ENCODE data around the gene ZBTB1. TPM values are rescaled to one million over a fixed set of nuclear protein-coding genes. Genes with fewer than 3 reads are reported as not detected.

The ZBTB1 gene
- total and polyA plus RNA-seq, 2 experiments from 2014 or later = 37.5 to 60.0 TPM

GRCh38 chr14:64467101-64467500 lies 37.5 kb upstream of the ZBTB1 start:
- Histone ChIP-seq H3F3A (ENCODE audit: insufficient read depth) (peaks cover 20% of the 10 kb centered on the region; the same call in 1 of the 2 replicates), H3K9me2 (ENCODE audit: insufficient read depth) (no peaks in the 10 kb centered on the region), H3K27me3 (replicated peaks; ENCODE audit: insufficient read depth) (no peaks in the 10 kb centered on the region), H3K36me3 (ENCODE audit: low read depth) (no peaks in the 10 kb centered on the region), H3K9ac (no peak overlapping the region), H3K4me1 (ENCODE audit: insufficient read depth) (no peaks in the 10 kb centered on the region), H2AFZ (no peak overlapping the region), H3K9me3 (ENCODE audit: low read depth) (no peaks in the 10 kb centered on the region), H3K79me2 (ENCODE audit: insufficient read depth) (no peaks in the 10 kb centered on the region), H4K20me1 (ENCODE audit: insufficient read depth) (no peaks in the 10 kb centered on the region), H3K27ac (no peak overlapping the region), H3K4me3 (no peak overlapping the region), H3K4me2 (ENCODE audit: unreplicated experiment) (no peak overlapping the region)
- TF ChIP-seq EZH2phosphoT487 (IDR thresholded peaks at IDR 0.05; ENCODE audit: insufficient read depth, low read depth) (no peak), EZH2 (IDR thresholded peaks at IDR 0.05; ENCODE audit: insufficient read depth, poor library complexity, severe bottlenecking) (no peak)
- DNase-seq = no peak
- in situ Hi-C loops (cut with MboI) = no loop called here
- 95 to 99% methylated on average over 3 of the region's 3 CpGs for WGBS, 2 experiments (ENCODE audit: low coverage in 1 of 2, low lambda C conversion rate in 2 of 2, missing lambda C conversion rate in 2 of 2)

GRCh38 chr14:64467566-64467965 lies 37.0 kb upstream of the ZBTB1 start:
- Histone ChIP-seq H3K27ac (no peak overlapping the region), H4K20me1 (ENCODE audit: insufficient read depth) (no peaks in the 10 kb centered on the region), H3K9me2 (ENCODE audit: insufficient read depth) (no peaks in the 10 kb centered on the region), H3K27me3 (replicated peaks; ENCODE audit: insufficient read depth) (no peaks in the 10 kb centered on the region), H2AFZ (no peak overlapping the region), H3K9me3 (ENCODE audit: low read depth) (no peaks in the 10 kb centered on the region), H3K4me3 (no peak overlapping the region), H3F3A (ENCODE audit: insufficient read depth) (peaks cover 20% of the 10 kb centered on the region; the same call in 1 of the 2 replicates), H3K79me2 (ENCODE audit: insufficient read depth) (no peaks in the 10 kb centered on the region), H3K4me2 (ENCODE audit: unreplicated experiment) (no peak overlapping the region), H3K9ac (no peak overlapping the region), H3K36me3 (ENCODE audit: low read depth) (no peaks in the 10 kb centered on the region), H3K4me1 (ENCODE audit: insufficient read depth) (no peaks in the 10 kb centered on the region)
- TF ChIP-seq EZH2 (IDR thresholded peaks at IDR 0.05; ENCODE audit: insufficient read depth, poor library complexity, severe bottlenecking) (no peak), EZH2phosphoT487 (IDR thresholded peaks at IDR 0.05; ENCODE audit: insufficient read depth, low read depth) (no peak)
- no peak for DNase-seq
- in situ Hi-C loops (cut with MboI) = no loop called here

GRCh38 chr14:64468451-64468850 lies 36.1 kb upstream of the ZBTB1 start:
- WGBS, 2 experiments (ENCODE audit: low coverage in 1 of 2, low lambda C conversion rate in 2 of 2, missing lambda C conversion rate in 2 of 2) = 81 to 88% methylated on average over 3 of the region's 3 CpGs
- Histone ChIP-seq H3K9ac (no peak overlapping the region), H3K27me3 (replicated peaks; ENCODE audit: insufficient read depth) (no peaks in the 10 kb centered on the region), H3K4me2 (ENCODE audit: unreplicated experiment) (no peak overlapping the region), H3K4me1 (ENCODE audit: insufficient read depth) (no peaks in the 10 kb centered on the region), H4K20me1 (ENCODE audit: insufficient read depth) (no peaks in the 10 kb centered on the region), H3K9me2 (ENCODE audit: insufficient read depth) (no peaks in the 10 kb centered on the region), H3K9me3 (ENCODE audit: low read depth) (no peaks in the 10 kb centered on the region), H3K27ac (no peak overlapping the region), H3K79me2 (ENCODE audit: insufficient read depth) (no peaks in the 10 kb centered on the region), H3K36me3 (ENCODE audit: low read depth) (no peaks in the 10 kb centered on the region), H2AFZ (no peak overlapping the region), H3K4me3 (no peak overlapping the region), H3F3A (ENCODE audit: insufficient read depth) (peaks cover 20% of the 10 kb centered on the region; the same call in 1 of the 2 replicates)
- DNase-seq = no peak
- in situ Hi-C loops (cut with MboI) = no loop called here
- TF ChIP-seq EZH2 (IDR thresholded peaks at IDR 0.05; ENCODE audit: insufficient read depth, poor library complexity, severe bottlenecking) (no peak), EZH2phosphoT487 (IDR thresholded peaks at IDR 0.05; ENCODE audit: insufficient read depth, low read depth) (no peak)

- in situ Hi-C loops (cut with MboI) = loop anchor here (10.0 kb wide), 1 partner anchor 129 kb away; no protein-coding TSS in a partner anchor
- H3K4me3 ChIP-seq = no peak overlapping the region
- no peak overlapping the region for H2AFZ ChIP-seq
- no peaks in the 10 kb centered on the region for H3K27me3 ChIP-seq (replicated peaks; ENCODE audit: insufficient read depth)
- H3K79me2 ChIP-seq (ENCODE audit: insufficient read depth) = no peaks in the 10 kb centered on the region
- no peaks in the 10 kb centered on the region for H3K36me3 ChIP-seq (ENCODE audit: low read depth)
- H3K9me2 ChIP-seq (ENCODE audit: insufficient read depth) = no peaks in the 10 kb centered on the region
- DNase-seq = no peak
- H3F3A ChIP-seq (ENCODE audit: insufficient read depth) = no peaks in the 10 kb centered on the region
- TF ChIP-seq EZH2phosphoT487 (IDR thresholded peaks at IDR 0.05; ENCODE audit: insufficient read depth, low read depth) (no peak), EZH2 (IDR thresholded peaks at IDR 0.05; ENCODE audit: insufficient read depth, poor library complexity, severe bottlenecking) (no peak)
- H3K27ac ChIP-seq = no peak overlapping the region
- H3K9ac ChIP-seq = no peak overlapping the region
- 31 to 38% methylated on average over 2 of the region's 2 CpGs for WGBS, 2 experiments (ENCODE audit: low coverage in 1 of 2, low lambda C conversion rate in 2 of 2, missing lambda C conversion rate in 2 of 2)
- H4K20me1 ChIP-seq (ENCODE audit: insufficient read depth) = no peaks in the 10 kb centered on the region
- H3K4me1 ChIP-seq (ENCODE audit: insufficient read depth) = no peaks in the 10 kb centered on the region
- H3K4me2 ChIP-seq (ENCODE audit: unreplicated experiment) = no peak overlapping the region
- no peaks in the 10 kb centered on the region for H3K9me3 ChIP-seq (ENCODE audit: low read depth)
Measured at GRCh38 chr14:64474041-64474440, 30.5 kb upstream of the ZBTB1 start.

- DNase-seq = no peak
- Histone ChIP-seq H3K27me3 (replicated peaks; ENCODE audit: insufficient read depth) (no peaks in the 10 kb centered on the region), H3K4me1 (ENCODE audit: insufficient read depth) (no peaks in the 10 kb centered on the region), H3K27ac (no peak overlapping the region), H3K4me2 (ENCODE audit: unreplicated experiment) (no peak overlapping the region), H3K79me2 (ENCODE audit: insufficient read depth) (no peaks in the 10 kb centered on the region), H3K9me2 (ENCODE audit: insufficient read depth) (no peaks in the 10 kb centered on the region), H3K36me3 (ENCODE audit: low read depth) (no peaks in the 10 kb centered on the region), H3K4me3 (no peak overlapping the region), H3K9me3 (ENCODE audit: low read depth) (no peaks in the 10 kb centered on the region), H2AFZ (no peak overlapping the region), H4K20me1 (ENCODE audit: insufficient read depth) (no peaks in the 10 kb centered on the region), H3K9ac (no peak overlapping the region), H3F3A (ENCODE audit: insufficient read depth) (no peaks in the 10 kb centered on the region)
- TF ChIP-seq EZH2phosphoT487 (IDR thresholded peaks at IDR 0.05; ENCODE audit: insufficient read depth, low read depth) = no peak
- TF ChIP-seq EZH2 (IDR thresholded peaks at IDR 0.05; ENCODE audit: insufficient read depth, poor library complexity, severe bottlenecking) = no peak
- 90 to 93% methylated on average over 4 of the region's 4 CpGs for WGBS, 2 experiments (ENCODE audit: low coverage in 1 of 2, low lambda C conversion rate in 2 of 2, missing lambda C conversion rate in 2 of 2)
- in situ Hi-C loops (cut with MboI) = loop anchor here (10.0 kb wide), 1 partner anchor 130 kb away; no protein-coding TSS in a partner anchor
Measured at GRCh38 chr14:64474698-64475097, 29.9 kb upstream of the ZBTB1 start.
